ENCODE measurements around the gene BHLHE23. TPM values are rescaled to one million over a fixed set of nuclear protein-coding genes. Genes with fewer than 3 reads are reported as not detected.

The BHLHE23 gene
- total RNA-seq, 2 donors from 2014 or later: not detected

- DNase-seq: no peak
- no peak overlapping the region for H3K9ac ChIP-seq (ENCODE audit: low read depth in 2 of 2, low read length in 2 of 2)
- H3K9me3 ChIP-seq: no peaks in the 10 kb centered on the region
- TF ChIP-seq CTCF (IDR thresholded peaks at IDR 0.05): no peak
- no peaks in the 10 kb centered on the region for H3K4me1 ChIP-seq
- no peak overlapping the region for H3K27ac ChIP-seq
- H3K36me3 ChIP-seq: no peaks in the 10 kb centered on the region
- intact Hi-C loops (cut with DNase I): no loop called here
- H3K4me3 ChIP-seq: no peak overlapping the region
- H3K27me3 ChIP-seq: peaks cover 43% of the 10 kb centered on the region
These were observed 6.4 kb upstream of the BHLHE23 start for GRCh38 chr20:63013207-63013606.

DNA sequence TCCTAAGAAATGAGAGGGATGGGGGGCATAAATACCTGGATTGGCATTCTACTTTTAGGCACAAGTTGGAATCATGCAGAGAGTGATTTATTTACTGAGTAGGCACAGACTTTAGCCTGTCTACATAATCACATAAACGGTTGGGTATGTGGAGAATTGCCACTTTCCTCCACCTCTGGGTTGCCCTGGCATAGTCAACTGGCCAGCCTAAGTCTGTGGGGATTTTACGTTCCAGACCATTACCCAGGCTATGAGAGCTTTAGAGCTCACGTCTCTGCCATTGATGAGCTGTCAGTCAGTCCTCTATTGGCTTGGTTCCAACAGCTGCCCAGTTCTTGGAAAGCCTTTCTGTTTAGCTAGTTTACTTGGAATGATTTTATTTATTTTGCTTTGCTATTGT lies 5.0 kb upstream of the BHLHE23 start:
- H3K4me1 ChIP-seq: no peaks in the 10 kb centered on the region
- H3K36me3 ChIP-seq: no peaks in the 10 kb centered on the region
- H3K27ac ChIP-seq: no peak overlapping the region
- no peak for TF ChIP-seq CTCF (IDR thresholded peaks at IDR 0.05)
- H3K4me3 ChIP-seq: no peak overlapping the region
- intact Hi-C loops (cut with DNase I): no loop called here
- no peak for DNase-seq
- no peak overlapping the region for H3K9ac ChIP-seq (ENCODE audit: low read depth in 2 of 2, low read length in 2 of 2)
- no peaks in the 10 kb centered on the region for H3K9me3 ChIP-seq
- peaks cover 57% of the 10 kb centered on the region for H3K27me3 ChIP-seq

- no peak for TF ChIP-seq CTCF (IDR thresholded peaks at IDR 0.05)
- Histone ChIP-seq H3K9me3 (no peaks in the 10 kb centered on the region), H3K4me1 (no peaks in the 10 kb centered on the region), H3K27me3 (peaks cover 69% of the 10 kb centered on the region), H3K4me3 (no peak overlapping the region), H3K27ac (no peak overlapping the region), H3K36me3 (no peaks in the 10 kb centered on the region), H3K9ac (ENCODE audit: low read depth in 2 of 2, low read length in 2 of 2) (no peak overlapping the region)
- peak; percentile 23 for DNase-seq
- intact Hi-C loops (cut with DNase I): loop anchor here (2.0 kb wide), 2 partner anchors 37 to 137 kb away; no protein-coding TSS in a partner anchor
These were observed 3.4 kb upstream of the BHLHE23 start for GRCh38 chr20:63009988-63010769.

GRCh38 chr20:63009045-63009961 lies 2.5 kb upstream of the BHLHE23 start:
- Histone ChIP-seq H3K9me3 (no peaks in the 10 kb centered on the region), H3K4me1 (no peaks in the 10 kb centered on the region), H3K9ac (ENCODE audit: low read depth in 2 of 2, low read length in 2 of 2) (peak overlapping the region in 1 of 2 donors; percentile 43), H3K27me3 (peaks cover 73% of the 10 kb centered on the region), H3K27ac (no peak overlapping the region), H3K36me3 (no peaks in the 10 kb centered on the region), H3K4me3 (no peak overlapping the region)
- DNase-seq: peak; percentile 79
- intact Hi-C loops (cut with DNase I): loop anchor here (2.0 kb wide), 2 partner anchors 37 to 137 kb away; no protein-coding TSS in a partner anchor
- peak; percentile 88 for TF ChIP-seq CTCF (IDR thresholded peaks at IDR 0.05)

DNA sequence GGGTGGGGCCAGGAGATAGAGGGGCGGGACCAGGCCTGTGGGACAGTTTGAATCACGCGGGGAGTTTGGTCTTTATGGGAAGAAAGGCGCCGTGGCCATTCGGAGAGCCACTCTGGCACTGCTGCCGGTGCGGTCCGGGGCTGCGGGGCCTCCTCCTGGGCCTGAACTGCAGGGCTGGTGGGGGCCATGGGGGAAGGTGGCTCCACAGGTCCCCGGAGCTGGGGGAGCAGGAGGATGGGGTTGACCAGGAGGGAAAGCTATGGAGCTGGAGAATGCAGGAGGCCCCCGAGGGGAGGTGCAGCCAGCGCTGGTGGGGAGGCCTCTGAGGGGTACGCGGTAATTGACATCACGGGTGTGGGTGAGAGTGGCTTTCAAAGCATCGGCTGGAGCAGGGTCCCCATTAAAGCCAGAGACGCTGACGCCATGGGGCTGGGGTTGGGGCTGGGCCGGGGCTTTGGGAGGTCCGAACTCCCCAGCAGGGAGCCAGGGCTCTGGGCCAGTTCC lies 1.8 kb upstream of the BHLHE23 start:
- no peak for DNase-seq
- Histone ChIP-seq H3K27me3 (peaks cover 80% of the 10 kb centered on the region), H3K9ac (ENCODE audit: low read depth in 2 of 2, low read length in 2 of 2) (no peak overlapping the region), H3K4me1 (no peaks in the 10 kb centered on the region), H3K36me3 (no peaks in the 10 kb centered on the region), H3K9me3 (no peaks in the 10 kb centered on the region), H3K4me3 (no peak overlapping the region), H3K27ac (no peak overlapping the region)
- intact Hi-C loops (cut with DNase I): loop anchor here (2.0 kb wide), 2 partner anchors 36 to 136 kb away; no protein-coding TSS in a partner anchor
- TF ChIP-seq CTCF (IDR thresholded peaks at IDR 0.05): no peak
